ENCODE data around the gene LRRN4. TPM values are rescaled to one million over a fixed set of nuclear protein-coding genes. Genes with fewer than 3 reads are reported as not detected.

Gene LRRN4
- polyA plus RNA-seq, 2 of the 4 experiments (the other 2 are of a cell fraction), result not detected

- Histone ChIP-seq H3K4me1 (peaks cover 3% of the 10 kb centered on the region; the same call in 2 of the 3 replicates), H3K9me3 (no peaks in the 10 kb centered on the region), H3K4me2 (no peak overlapping the region), H3K4me3 (no peak overlapping the region), H3K27ac (no peak overlapping the region)
- POLR2A ChIA-PET, result no interaction called here
- FAIRE-seq (no peak), DNase-seq (ENCODE audit: low read depth in 1 of 2, low spot score in 1 of 2) (no peak), ATAC-seq (no peak)
- CTCF ChIA-PET, result interaction anchor here (1.9 to 3.5 kb wide), 2 partner anchors 443 to 470 kb away, joined by 5 to 22 read pairs; no protein-coding TSS in a partner anchor
- TF ChIP-seq ZFP36 (IDR thresholded peaks at IDR 0.05; ENCODE audit: borderline replicate concordance, partially characterized antibody), result no peak
- TF ChIP-seq, protein P1, sequence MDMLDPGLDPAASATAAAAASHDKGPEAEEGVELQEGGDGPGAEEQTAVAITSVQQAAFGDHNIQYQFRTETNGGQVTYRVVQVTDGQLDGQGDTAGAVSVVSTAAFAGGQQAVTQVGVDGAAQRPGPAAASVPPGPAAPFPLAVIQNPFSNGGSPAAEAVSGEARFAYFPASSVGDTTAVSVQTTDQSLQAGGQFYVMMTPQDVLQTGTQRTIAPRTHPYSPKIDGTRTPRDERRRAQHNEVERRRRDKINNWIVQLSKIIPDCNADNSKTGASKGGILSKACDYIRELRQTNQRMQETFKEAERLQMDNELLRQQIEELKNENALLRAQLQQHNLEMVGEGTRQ (IDR thresholded peaks at IDR 0.05), result no peak
- WGBS (ENCODE audit: missing lambda C conversion rate), result 93% methylated on average over 9 of the region's 9 CpGs
Observed at GRCh38 chr20:5999783-6000182, 54.1 kb downstream of the LRRN4 start.

- Histone ChIP-seq H3K4me3 (no peak overlapping the region), H3K9me3 (no peaks in the 10 kb centered on the region), H3K4me2 (no peak overlapping the region), H3K4me1 (peaks cover 6% of the 10 kb centered on the region), H3K27ac (no peak overlapping the region)
- no peak for TF ChIP-seq HMGXB4 (CRISPR knock-in tag; IDR thresholded peaks at IDR 0.05; ENCODE audit: borderline replicate concordance)
- no peak for TF ChIP-seq JUN (IDR thresholded peaks at IDR 0.05)
- no peak for TF ChIP-seq SMC3 (IDR thresholded peaks at IDR 0.05)
- TF ChIP-seq CTCF (IDR thresholded peaks at IDR 0.05), result no peak
- no peak for TF ChIP-seq SREBF2 (IDR thresholded peaks at IDR 0.05)
- TF ChIP-seq TFCP2L1 (CRISPR knock-in tag; IDR thresholded peaks at IDR 0.05), result no peak
- TF ChIP-seq FOSL2 (IDR thresholded peaks at IDR 0.05), result no peak
- no peak for TF ChIP-seq FOSL2 (CRISPR knock-in tag; IDR thresholded peaks at IDR 0.05)
- TF ChIP-seq NPAS2 (CRISPR knock-in tag; IDR thresholded peaks at IDR 0.05; ENCODE audit: borderline replicate concordance), result no peak
- no peak for TF ChIP-seq EHF (CRISPR knock-in tag; IDR thresholded peaks at IDR 0.05)
- no peak for TF ChIP-seq ZC3H11A (IDR thresholded peaks at IDR 0.05)
- TF ChIP-seq KDM5A (IDR thresholded peaks at IDR 0.05), result no peak
- no peak for TF ChIP-seq CEBPB (IDR thresholded peaks at IDR 0.05)
- TF ChIP-seq CBX8 (IDR thresholded peaks at IDR 0.05), result no peak
- FAIRE-seq, result peak; percentile 85
- DNase-seq (ENCODE audit: low read depth in 1 of 2, low spot score in 1 of 2), result peak in 1 of 2 experiments; percentile 35
- peak; percentile 59 to 76; a peak in 5 of 6 replicates for ATAC-seq
- WGBS (ENCODE audit: missing lambda C conversion rate), result 93% methylated on average over 1 of the region's 1 CpG
- ChIA-PET CTCF (interaction anchor here (0.6 to 3.8 kb wide), 8 partner anchors 8 to 1524 kb away, joined by 3 to 17 read pairs (median 4); no protein-coding TSS in a partner anchor), POLR2A (no interaction called here)
Observed at GRCh38 chr20:5996765-5997164, 57.1 kb downstream of the LRRN4 start.

DNA sequence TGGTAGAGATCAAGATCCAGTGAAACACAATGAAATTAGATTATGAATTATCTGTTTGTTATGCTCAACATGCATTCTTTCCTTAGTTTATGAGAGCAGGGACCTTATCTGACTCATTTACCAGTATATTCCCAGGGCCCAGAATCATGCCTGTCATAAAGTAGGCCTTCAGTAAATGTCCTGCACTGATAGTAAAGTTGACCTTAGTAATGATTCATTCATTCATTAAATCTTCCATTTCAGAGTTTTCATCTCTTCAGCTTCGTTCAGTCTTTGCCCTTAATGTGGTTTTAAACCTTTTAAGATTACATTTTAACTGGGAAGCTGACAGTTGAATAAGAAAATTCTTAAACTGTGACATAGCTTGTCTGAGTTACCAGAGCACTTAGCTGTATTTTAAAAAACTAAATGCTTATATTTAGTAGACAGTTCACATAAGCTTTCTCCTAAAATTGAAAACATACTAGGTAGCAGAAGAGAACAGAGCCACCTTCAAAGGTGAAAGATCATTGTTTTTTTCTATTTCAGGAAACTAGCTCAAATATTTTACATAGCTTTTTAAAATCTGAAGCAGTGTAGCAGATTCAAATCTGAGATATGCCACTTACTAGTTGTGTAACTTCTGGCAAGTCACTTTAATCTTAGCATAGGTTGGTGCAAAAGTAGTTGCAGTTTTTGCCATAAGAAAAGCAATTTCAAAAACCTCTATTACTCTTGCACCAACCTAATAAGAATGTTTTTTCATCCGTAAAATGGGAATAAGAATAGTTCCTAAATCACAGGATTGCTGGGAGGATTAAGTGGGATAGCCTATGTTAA is 62.0 kb downstream of the LRRN4 start:
- H3K4me3 ChIP-seq, result no peak overlapping the region
- no peaks in the 10 kb centered on the region for H3K9me3 ChIP-seq
- no peak for TF ChIP-seq BCL3 (IDR thresholded peaks at IDR 0.05)
- TF ChIP-seq RARB (CRISPR knock-in tag; IDR thresholded peaks at IDR 0.05), result no peak
- no peak for TF ChIP-seq EHMT2 (IDR thresholded peaks at IDR 0.05; ENCODE audit: low read depth)
- TF ChIP-seq ZSCAN20 (CRISPR knock-in tag; IDR thresholded peaks at IDR 0.05), result no peak
- no peak for TF ChIP-seq GATA3 (IDR thresholded peaks at IDR 0.05; ENCODE audit: borderline replicate concordance)
- no peak for TF ChIP-seq EP300 (IDR thresholded peaks at IDR 0.05)
- TF ChIP-seq, protein P1 (IDR thresholded peaks at IDR 0.05), result no peak
- TF ChIP-seq TP53 (CRISPR knock-in tag; IDR thresholded peaks at IDR 0.05), result no peak
- TF ChIP-seq CBX8 (IDR thresholded peaks at IDR 0.05), result no peak
- H3K27ac ChIP-seq, result no peak overlapping the region
- CTCF ChIA-PET, result interaction anchor here (0.8 to 1.1 kb wide), 4 partner anchors 52 to 462 kb away, joined by 3 to 4 read pairs (median 4); no protein-coding TSS in a partner anchor
- POLR2A ChIA-PET, result interaction anchor here (0.6 to 0.9 kb wide), 2 partner anchors 16 to 44 kb away, joined by 3 read pairs; no protein-coding TSS in a partner anchor
- 55% methylated on average over 2 of the region's 2 CpGs for WGBS (ENCODE audit: missing lambda C conversion rate)
- FAIRE-seq, result peak; percentile 97
- peak; percentile 57 to 67; a peak in 4 of 6 replicates for ATAC-seq
- peak in 1 of 2 experiments; percentile 41 for DNase-seq (ENCODE audit: low read depth in 1 of 2, low spot score in 1 of 2)
- H3K4me2 ChIP-seq, result peak overlapping the region; percentile 3; the same call in 1 of the 3 replicates
- peaks cover 17% of the 10 kb centered on the region for H3K4me1 ChIP-seq

All from A549 (cell line).